DOHH2 (cell line): ENCODE results near the gene POLDIP2.

Experiments used
- CTCF ChIP-seq: fragments of 200-600 bp; sonication (generic); IDR thresholded peaks from one replicate; pipeline ENCODE4 v1.5.1; 2014; ENCODE audit warnings: antibody characterized with exemption, mild to moderate bottlenecking, low read depth, low read length; ENCODE audit not compliant: poor library complexity, severe bottlenecking
- EZH2phosphoT487 ChIP-seq: fragments of 200-600 bp; sonication (generic); IDR thresholded peaks from 2 replicates; pipeline ENCODE4 v1.6.1; 2017; ENCODE audit warnings: borderline replicate concordance, mild to moderate bottlenecking, antibody characterized with exemption, low read length, moderate library complexity, mixed read lengths

- no peak for TF ChIP-seq CTCF
- TF ChIP-seq EZH2phosphoT487: no peak
Measured at GRCh38 chr17:28404007-28404406, 46.7 kb upstream of the POLDIP2 start.
